LoVo (cell line): ENCODE data around the gene CCNB1IP1.
"Not testable (repeated sequence)": the region's sequence is repeated elsewhere in the genome, so short reads cannot be mapped to it uniquely, and the experiment has no call there.

Source experiments
- DNase-seq: peaks from one replicate; pipeline ENCODE4 v3.0.0-alpha.2; 2016; ENCODE audit warnings: low spot score

CCNB1IP1 gene

GRCh38 chr14:20332431-20332787, 670 bp downstream of the CCNB1IP1 start:
- DNase-seq, result peak; percentile 39

- no peak for DNase-seq
These were observed 1.9 kb downstream of the CCNB1IP1 start for GRCh38 chr14:20331053-20331613.

DNA sequence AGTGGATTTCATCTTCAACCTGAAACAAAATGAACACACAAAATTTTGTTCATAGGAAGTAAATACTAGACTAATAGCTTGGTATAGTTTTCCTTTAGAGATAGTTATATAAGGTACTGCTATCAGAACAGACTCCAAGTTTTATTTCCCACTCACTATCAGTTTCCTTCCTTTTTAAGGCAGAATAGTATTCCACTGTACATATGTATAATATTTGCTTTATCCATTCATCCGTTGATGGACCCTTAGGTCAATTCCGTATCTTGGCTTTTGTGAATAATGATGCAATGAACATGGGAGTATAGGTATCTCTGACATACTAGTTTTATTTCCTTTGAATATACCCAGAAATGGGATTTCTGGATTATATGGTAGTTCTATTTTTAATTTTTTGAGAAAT, 3.7 kb downstream of the CCNB1IP1 start:
- DNase-seq, result no peak

GRCh38 chr14:20328705-20329104, 4.4 kb downstream of the CCNB1IP1 start:
- no peak for DNase-seq

- peak; percentile 59 for DNase-seq
These were observed 5.8 kb downstream of the CCNB1IP1 start for GRCh38 chr14:20327005-20327869.

- DNase-seq, result no peak
These were observed 15.4 kb downstream of the CCNB1IP1 start for GRCh38 chr14:20317720-20318119.

DNA sequence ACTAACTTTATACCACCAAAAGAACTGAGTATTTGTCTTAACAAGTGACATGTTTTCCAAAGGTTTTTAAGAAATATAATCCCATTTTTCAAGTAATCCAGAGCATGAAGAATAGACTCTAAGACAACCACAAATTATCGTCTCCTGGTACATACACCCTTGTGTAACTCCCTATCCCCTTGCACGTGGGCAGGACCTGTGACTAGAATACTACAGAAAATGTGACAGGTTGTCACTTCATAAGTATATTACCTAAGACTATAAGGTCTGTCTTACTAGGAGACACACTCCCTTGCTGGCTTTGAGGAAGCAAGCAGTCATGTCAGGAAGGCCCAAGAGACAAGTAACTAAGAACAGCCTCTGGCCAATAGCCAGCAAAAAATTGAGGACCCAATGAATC, 19.1 kb downstream of the CCNB1IP1 start:
- DNase-seq, result no peak

DNA sequence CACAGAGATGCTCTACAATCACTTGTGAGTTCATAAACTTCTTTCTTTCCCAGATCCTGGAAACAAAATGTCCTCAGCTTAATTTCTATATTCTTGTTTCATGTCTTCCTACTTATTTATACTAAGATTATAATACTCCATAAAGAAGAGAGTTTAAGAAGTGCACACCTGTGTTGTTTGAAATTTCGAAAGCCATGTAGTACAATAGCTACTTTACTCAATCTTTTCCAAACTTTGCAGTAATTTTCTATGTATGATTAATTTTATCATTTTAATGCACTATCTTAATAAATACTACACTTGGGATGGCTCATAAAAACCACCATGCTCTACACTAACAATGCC, 27.0 kb downstream of the CCNB1IP1 start:
- no peak for DNase-seq

- peak; percentile 83 for DNase-seq
These were observed 27.6 kb downstream of the CCNB1IP1 start, which contains the start of gene TTC5 for GRCh38 chr14:20305265-20306078. Gene TTC5, minus strand, starts transcription at chr14:20305951. Its CDS starts 14 bp downstream, at chr14:20305937.

GRCh38 chr14:20302042-20302755, 30.9 kb downstream of the CCNB1IP1 start:
- no peak for DNase-seq

DNA sequence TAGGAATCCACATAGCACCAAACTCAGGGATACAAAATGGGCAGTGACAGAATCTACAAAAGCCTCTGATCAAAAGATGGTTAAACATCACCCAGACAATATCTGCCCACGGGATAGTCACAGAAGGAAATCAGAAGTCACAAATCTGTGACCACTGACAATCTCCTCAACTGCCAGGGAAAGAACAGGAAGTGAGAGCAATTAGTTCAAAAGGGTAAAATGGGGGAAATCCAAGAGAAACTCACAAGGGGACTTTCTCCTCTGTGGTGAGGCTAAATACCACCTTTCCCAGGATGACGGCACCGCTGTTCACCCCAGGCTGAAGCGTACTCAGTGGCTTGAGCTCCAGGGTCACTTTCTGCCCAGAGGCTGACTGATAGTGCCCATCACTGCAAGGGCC, 38.0 kb downstream of the CCNB1IP1 start:
- no peak for DNase-seq

DNA sequence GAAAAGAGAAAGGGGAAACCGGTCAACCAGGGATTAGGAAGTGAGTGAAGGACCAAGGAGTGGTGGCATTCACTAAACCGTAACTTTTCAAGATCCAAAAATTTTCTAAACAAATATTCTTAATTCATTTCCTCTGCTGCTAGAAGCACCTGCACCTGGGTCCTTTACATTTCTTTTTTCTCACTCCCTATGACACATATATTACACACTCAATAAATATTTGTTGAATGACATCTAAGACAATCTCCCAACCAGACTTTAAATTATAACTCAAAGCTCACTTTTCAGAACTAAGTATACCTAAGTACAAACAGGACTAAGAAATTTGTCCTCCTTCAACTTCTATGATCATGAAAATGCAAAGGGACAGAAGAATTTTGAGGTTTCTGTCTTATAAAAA, 38.4 kb downstream of the CCNB1IP1 start:
- no peak for DNase-seq

- DNase-seq, result not testable (repeated sequence)
These were observed 51.1 kb downstream of the CCNB1IP1 start for GRCh38 chr14:20281998-20282397.

DNA sequence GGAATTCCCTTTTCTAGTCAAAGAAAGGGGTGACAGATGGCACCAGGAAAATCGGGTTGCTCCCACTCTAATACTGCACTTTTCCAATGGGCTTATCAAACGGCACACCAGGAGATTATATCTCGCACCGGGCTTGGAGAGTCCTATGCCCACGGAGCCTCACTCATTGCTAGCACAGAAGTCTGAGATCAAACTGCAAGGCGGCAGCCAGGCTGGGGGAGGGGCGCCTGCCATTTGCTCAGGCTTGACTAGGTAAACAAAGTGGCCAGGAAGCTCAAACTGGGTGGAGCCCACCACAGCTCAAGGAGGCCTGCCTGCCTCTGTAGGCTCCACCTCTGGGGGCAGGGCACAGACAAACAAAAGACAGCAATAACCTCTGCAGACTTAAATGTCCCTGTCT, 52.8 kb downstream of the CCNB1IP1 start:
- not testable (repeated sequence) for DNase-seq

DNA sequence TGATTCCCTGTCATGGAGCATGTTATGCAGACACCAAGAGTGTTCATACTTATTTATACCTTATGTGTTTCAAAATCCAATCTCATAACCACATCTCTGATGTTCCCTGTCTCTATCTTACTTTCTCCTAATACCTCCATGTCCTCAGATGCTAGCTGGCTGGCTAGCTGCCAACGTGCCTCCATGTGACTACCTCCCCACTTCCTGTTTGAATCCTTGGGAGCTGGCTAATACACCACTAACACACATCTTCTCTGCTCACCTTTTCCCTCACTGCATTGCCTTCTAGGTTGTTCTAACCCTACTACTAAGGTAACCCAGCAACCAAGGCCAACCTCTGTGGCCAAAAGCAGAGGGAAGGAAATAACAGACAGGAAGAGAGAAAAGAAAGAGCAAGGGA, 54.7 kb downstream of the CCNB1IP1 start:
- DNase-seq, result peak; percentile 8

- DNase-seq, result no peak
These were observed 55.7 kb downstream of the CCNB1IP1 start for GRCh38 chr14:20277409-20277808.

DNA sequence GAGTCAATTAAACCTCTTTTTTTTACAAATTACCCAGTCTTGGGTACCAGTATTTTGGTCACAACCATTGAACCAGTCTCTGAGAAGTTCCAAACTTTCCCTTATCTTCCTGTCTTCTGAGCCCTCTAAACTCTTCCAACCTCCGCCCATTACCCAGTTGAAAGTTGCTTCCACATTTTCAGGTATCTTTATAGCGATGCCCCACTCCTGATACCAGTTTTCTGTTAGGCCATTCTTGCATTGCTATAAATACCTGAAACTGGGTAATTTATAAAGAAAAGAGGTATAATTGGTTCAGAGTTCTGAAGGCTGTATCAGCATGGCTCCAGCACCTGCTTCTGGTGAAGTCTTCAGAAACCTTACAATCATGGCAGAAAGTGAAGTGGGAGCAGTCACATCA, 59.0 kb downstream of the CCNB1IP1 start:
- DNase-seq, result no peak

DNA sequence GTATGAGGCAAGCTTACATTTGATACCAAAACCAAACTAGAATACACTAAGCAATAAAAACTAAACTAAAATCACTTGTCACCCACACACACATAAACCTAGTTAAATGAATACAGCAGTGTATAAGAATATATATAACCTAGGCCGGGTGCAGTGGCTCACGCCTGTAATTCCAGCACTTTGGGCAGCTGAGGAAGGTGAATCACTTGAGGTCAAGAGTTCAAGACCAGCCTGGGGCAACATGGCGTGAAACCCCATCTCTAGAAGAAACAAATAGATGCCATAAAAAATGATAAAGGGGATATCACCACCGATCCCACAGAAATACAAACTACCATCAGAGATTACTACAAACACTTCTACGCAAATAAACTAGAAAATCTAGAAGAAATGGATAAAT, 68.7 kb downstream of the CCNB1IP1 start:
- DNase-seq, result not testable (repeated sequence)

DNA sequence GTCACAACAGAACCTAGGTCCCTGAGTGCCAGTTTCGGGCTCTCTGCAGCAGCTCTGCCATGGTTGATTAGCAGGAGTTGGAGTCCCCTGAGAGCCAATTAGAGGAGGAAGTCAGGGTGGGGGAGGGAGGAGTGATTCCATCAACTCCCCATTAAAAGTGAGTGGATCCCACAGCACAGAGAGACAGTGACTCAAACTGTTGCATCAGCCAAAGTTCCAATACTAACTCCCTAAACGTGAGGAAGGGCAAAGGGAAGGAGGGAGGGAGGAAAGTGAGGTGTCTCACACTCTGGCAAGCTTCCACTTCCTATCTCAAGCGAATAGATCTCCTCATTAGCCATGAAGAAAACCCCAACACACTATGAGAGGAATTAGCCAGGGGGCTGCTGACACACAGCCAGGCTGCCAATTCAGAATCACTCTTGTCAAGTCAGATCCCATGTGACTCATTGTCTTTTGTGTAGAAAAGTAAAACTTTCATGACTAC, 70.4 kb downstream of the CCNB1IP1 start:
- DNase-seq, result no peak
